Omental fat pad (tissue), 4 donors: ENCODE measurements around the gene CDKL4. TPM values are rescaled to one million over a fixed set of nuclear protein-coding genes. Genes with fewer than 3 reads are reported as not detected.

Experiments
- ATAC-seq: fragments of 150-250 bp; one replicate; pipeline ENCODE4 v1.9.1; 2016; ENCODE audit warnings: mild to moderate bottlenecking, moderate library complexity; ENCODE audit not compliant: low FRiP score
- DNase-seq: peaks from one replicate; pipeline ENCODE4 v3.0.0-alpha.2; 2019; ENCODE audit warnings: low spot score
- total RNA-seq, 4 donors: library from RNA; depleted of rRNA; stranded (reverse); fragments of >200 nt; gene quantifications; one replicate each; pipeline ENCODE4 v1.1.0, GENCODE V29; 2016
- TF ChIP-seq, protein P1 (sequence below), 3 donors: fragments of 450-650 bp; IDR thresholded peaks; one replicate each; pipeline ENCODE4 v1.5.1; 2016 to 2017; ENCODE audit warnings: antibody characterized with exemption in 3 of 3, mild to moderate bottlenecking in 3 of 3, moderate library complexity in 2 of 3

CDKL4 gene
- total RNA-seq, 4 donors from 2014 or later = 0.65 to 0.72 TPM; not detected in 2

- ATAC-seq (no peak), DNase-seq (no peak)
- TF ChIP-seq, protein P1, sequence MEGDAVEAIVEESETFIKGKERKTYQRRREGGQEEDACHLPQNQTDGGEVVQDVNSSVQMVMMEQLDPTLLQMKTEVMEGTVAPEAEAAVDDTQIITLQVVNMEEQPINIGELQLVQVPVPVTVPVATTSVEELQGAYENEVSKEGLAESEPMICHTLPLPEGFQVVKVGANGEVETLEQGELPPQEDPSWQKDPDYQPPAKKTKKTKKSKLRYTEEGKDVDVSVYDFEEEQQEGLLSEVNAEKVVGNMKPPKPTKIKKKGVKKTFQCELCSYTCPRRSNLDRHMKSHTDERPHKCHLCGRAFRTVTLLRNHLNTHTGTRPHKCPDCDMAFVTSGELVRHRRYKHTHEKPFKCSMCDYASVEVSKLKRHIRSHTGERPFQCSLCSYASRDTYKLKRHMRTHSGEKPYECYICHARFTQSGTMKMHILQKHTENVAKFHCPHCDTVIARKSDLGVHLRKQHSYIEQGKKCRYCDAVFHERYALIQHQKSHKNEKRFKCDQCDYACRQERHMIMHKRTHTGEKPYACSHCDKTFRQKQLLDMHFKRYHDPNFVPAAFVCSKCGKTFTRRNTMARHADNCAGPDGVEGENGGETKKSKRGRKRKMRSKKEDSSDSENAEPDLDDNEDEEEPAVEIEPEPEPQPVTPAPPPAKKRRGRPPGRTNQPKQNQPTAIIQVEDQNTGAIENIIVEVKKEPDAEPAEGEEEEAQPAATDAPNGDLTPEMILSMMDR (IDR thresholded peaks at IDR 0.05) = no peak
Measured at GRCh38 chr2:39152504-39152903, 91.3 kb downstream of the CDKL4 start.

- TF ChIP-seq, protein P1 (IDR thresholded peaks at IDR 0.05) = no peak
- DNase-seq = no peak
- ATAC-seq = no peak
Measured at GRCh38 chr2:39150890-39151497, 92.8 kb downstream of the CDKL4 start.

DNA sequence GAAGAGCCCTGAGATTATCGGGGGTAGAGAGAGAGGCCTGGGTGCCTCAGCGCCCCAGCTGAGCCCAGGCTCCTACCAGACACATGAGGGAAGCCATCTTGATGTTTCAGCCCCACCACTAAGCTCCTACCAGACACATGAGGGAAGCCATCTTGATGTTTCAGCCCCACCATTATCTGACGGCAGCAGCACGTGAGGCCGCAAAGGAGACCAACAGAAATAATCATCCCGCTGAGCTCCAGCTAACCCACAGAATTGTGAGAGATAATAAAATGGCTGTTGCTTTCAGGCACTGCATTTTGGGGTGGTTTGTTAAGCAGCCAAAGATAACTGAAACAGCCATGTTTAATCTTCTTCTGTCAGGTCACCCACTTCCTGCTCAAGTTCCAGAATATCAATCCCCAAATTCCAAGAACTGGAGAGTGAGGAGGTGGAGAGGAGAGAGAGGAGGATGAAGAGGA is 93.6 kb downstream of the CDKL4 start:
- ATAC-seq = no peak
- DNase-seq = no peak
- TF ChIP-seq, protein P1 (IDR thresholded peaks at IDR 0.05) = no peak

- TF ChIP-seq, protein P1 (IDR thresholded peaks at IDR 0.05) = no peak
- ATAC-seq (no peak), DNase-seq (no peak)
Measured at GRCh38 chr2:39146630-39147029, 97.1 kb downstream of the CDKL4 start.

DNA sequence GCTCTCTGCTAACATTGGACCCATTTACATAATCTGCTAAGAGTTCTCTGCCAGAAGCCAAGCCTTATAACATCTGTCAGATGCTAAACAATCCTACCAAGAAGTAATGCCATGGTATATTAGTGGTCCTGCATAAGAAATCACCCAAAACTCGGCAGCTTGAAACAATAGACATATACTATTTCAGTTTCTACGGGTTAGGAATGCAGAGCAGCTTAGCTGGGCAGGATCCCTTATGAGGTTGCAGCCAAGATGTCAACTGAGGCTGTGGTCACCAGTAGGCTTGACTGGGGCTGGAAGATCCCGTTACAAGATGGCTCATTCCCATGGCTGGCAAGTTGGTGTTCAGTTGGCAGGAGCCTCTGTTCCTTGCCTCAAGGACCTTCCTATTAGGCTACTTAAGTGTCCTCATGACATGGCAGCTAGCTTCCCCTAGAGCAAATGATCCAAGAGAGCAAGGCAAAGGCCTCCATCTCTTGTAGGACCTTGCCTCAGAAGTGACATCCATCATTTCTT is 97.8 kb downstream of the CDKL4 start:
- TF ChIP-seq, protein P1 (IDR thresholded peaks at IDR 0.05) = no peak
- no peak for DNase-seq
- ATAC-seq = no peak

GRCh38 chr2:39144416-39144815 is 99.4 kb downstream of the CDKL4 start:
- ATAC-seq = no peak

More at GRCh38 chr2:39144416-39144815, 99.4 kb downstream of the CDKL4 start:
- DNase-seq = no peak
- TF ChIP-seq, protein P1 (IDR thresholded peaks at IDR 0.05) = no peak
